ENCODE data around the gene NEK10. TPM values are rescaled to one million over a fixed set of nuclear protein-coding genes. Genes with fewer than 3 reads are reported as not detected.
A peak's percentile ranks its signal among the peaks of the same experiment; 100 is the strongest.

Gene NEK10
- total RNA-seq, 1 experiment from 2014 or later = 4.3 TPM

DNA sequence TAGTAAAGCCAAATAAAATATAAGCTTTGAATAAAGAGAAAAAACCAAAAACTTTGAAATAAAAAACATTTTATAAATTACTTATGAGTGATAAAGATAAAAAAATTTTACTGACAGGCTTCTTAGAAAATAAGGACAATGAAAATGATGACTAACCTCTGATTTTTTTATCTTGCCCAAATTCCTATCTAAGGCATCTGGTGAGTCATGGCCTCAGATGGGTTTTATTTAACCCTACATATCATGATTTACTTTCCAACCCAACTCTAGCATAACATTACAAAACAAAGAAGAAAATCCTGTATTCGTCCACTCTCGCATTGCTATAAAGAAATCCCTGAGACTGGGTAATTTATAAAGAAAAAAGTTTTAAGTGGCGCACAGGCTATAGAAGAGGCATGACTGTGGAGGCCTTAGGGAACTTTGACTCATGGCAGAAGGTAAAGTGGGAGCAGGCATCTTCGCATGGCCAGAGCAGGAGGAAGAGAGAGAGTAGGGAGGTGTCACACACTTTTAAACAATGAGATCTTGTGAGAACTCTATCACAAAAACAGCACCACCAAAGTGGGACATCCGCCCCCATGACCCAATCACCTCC lies 152.1 kb downstream of the NEK10 start:
- no TSS peak for BruUV-seq (replicated peaks)
- Histone ChIP-seq H3K36me3 (ENCODE audit: low read depth) (no peaks in the 10 kb centered on the region), H2AFZ (no peak overlapping the region), H3K27me3 (ENCODE audit: insufficient read depth, low read depth) (no peaks in the 10 kb centered on the region), H4K20me1 (ENCODE audit: insufficient read depth) (no peaks in the 10 kb centered on the region), H3K4me1 (replicated peaks; ENCODE audit: insufficient read depth) (peaks cover 32% of the 10 kb centered on the region), H3K9me2 (ENCODE audit: insufficient read depth) (no peaks in the 10 kb centered on the region), H3K79me2 (ENCODE audit: low read depth) (no peaks in the 10 kb centered on the region), H3K9me3 (ENCODE audit: insufficient read depth, low read depth) (no peaks in the 10 kb centered on the region; the same call in 1 of the 2 replicates), H3F3A (ENCODE audit: insufficient read depth, low read depth) (peaks cover 13% of the 10 kb centered on the region), H3K4me2 (no peak overlapping the region), H3K27ac (no peak overlapping the region), H3K4me3 (no peak overlapping the region)
- ChIA-PET CTCF (no interaction called here), POLR2A (ENCODE audit: unreplicated experiment) (no interaction called here)
- peak; percentile 7 to 68 for DNase-seq
- TF ChIP-seq, protein P1, sequence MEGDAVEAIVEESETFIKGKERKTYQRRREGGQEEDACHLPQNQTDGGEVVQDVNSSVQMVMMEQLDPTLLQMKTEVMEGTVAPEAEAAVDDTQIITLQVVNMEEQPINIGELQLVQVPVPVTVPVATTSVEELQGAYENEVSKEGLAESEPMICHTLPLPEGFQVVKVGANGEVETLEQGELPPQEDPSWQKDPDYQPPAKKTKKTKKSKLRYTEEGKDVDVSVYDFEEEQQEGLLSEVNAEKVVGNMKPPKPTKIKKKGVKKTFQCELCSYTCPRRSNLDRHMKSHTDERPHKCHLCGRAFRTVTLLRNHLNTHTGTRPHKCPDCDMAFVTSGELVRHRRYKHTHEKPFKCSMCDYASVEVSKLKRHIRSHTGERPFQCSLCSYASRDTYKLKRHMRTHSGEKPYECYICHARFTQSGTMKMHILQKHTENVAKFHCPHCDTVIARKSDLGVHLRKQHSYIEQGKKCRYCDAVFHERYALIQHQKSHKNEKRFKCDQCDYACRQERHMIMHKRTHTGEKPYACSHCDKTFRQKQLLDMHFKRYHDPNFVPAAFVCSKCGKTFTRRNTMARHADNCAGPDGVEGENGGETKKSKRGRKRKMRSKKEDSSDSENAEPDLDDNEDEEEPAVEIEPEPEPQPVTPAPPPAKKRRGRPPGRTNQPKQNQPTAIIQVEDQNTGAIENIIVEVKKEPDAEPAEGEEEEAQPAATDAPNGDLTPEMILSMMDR (conservative IDR thresholded peaks at IDR 0.05) = no peak
- TF ChIP-seq EZH2 (IDR thresholded peaks at IDR 0.05; ENCODE audit: low read depth) = no peak
- intact Hi-C loops (cut with micrococcal nuclease; ENCODE audit: unreplicated experiment) = loop anchor here (2.0 kb wide), 1 partner anchor 14 kb away; no protein-coding TSS in a partner anchor

DNA sequence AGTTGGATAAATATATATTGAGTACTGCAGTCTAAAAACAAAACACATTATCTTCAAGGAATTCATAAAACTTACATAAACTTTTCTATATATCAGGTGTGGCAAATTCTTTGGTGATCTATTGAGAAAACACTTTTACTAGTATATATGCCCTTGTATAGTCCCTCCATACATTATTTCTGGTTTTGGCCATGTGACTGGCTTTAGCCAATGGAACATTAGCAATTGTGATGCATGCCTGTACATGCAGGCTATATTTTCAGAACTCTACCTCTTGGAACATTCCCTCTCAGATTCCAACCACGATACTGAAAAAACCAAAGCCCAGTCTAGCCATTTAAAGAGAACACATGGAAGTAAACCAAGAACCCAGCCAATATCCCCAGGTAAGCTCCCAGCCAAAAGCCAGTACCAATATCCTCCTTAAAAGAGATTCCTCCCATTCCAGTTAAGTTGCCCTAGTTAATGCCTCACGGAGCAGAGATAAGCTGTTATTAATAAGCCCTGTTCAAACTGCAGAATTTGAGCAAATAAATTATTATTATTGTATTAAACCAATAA lies 152.8 kb downstream of the NEK10 start:
- DNase-seq = no peak
- H3K9me3 ChIP-seq (ENCODE audit: insufficient read depth, low read depth) = no peaks in the 10 kb centered on the region; the same call in 1 of the 2 replicates
- CTCF ChIA-PET = no interaction called here
- H3K4me1 ChIP-seq (replicated peaks; ENCODE audit: insufficient read depth) = peaks cover 32% of the 10 kb centered on the region
- H4K20me1 ChIP-seq (ENCODE audit: insufficient read depth) = no peaks in the 10 kb centered on the region
- no peak overlapping the region for H3K4me2 ChIP-seq
- H3K36me3 ChIP-seq (ENCODE audit: low read depth) = no peaks in the 10 kb centered on the region
- POLR2A ChIA-PET (ENCODE audit: unreplicated experiment) = no interaction called here
- H3F3A ChIP-seq (ENCODE audit: insufficient read depth, low read depth) = peaks cover 13% of the 10 kb centered on the region
- BruUV-seq (replicated peaks) = no TSS peak
- no peaks in the 10 kb centered on the region for H3K79me2 ChIP-seq (ENCODE audit: low read depth)
- TF ChIP-seq EZH2 (IDR thresholded peaks at IDR 0.05; ENCODE audit: low read depth) = no peak
- TF ChIP-seq, protein P1 (conservative IDR thresholded peaks at IDR 0.05) = no peak
- no peak overlapping the region for H2AFZ ChIP-seq
- H3K27me3 ChIP-seq (ENCODE audit: insufficient read depth, low read depth) = no peaks in the 10 kb centered on the region
- H3K4me3 ChIP-seq = no peak overlapping the region
- intact Hi-C loops (cut with micrococcal nuclease; ENCODE audit: unreplicated experiment) = loop anchor here (2.0 kb wide), 1 partner anchor 14 kb away; no protein-coding TSS in a partner anchor
- H3K9me2 ChIP-seq (ENCODE audit: insufficient read depth) = no peaks in the 10 kb centered on the region
- H3K27ac ChIP-seq = no peak overlapping the region

DNA sequence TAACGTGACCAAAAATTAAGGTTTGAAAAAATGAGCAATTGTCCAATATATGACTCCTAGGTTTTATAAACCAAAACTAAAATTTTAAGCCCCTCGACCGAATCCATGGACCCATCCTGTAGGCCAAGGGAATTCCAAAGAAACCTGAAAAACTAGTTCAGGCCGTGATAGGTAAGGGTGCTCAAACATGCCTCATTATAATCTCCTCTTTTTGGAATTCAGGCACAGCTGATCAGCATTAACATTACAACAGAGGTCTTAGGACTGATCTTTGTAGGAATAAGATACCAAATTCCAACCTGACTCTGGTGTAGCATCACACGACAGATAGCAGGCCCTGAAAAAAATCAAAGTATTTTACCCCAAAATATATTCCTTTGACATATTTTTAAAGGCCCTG lies 155.7 kb downstream of the NEK10 start:
- no peaks in the 10 kb centered on the region for H3K27me3 ChIP-seq (ENCODE audit: insufficient read depth, low read depth)
- H3K36me3 ChIP-seq (ENCODE audit: low read depth) = no peaks in the 10 kb centered on the region
- no peak overlapping the region for H3K4me3 ChIP-seq
- intact Hi-C loops (cut with micrococcal nuclease; ENCODE audit: unreplicated experiment) = no loop called here
- no peak for DNase-seq
- TF ChIP-seq, protein P1 (conservative IDR thresholded peaks at IDR 0.05) = no peak
- TF ChIP-seq EZH2 (IDR thresholded peaks at IDR 0.05; ENCODE audit: low read depth) = no peak
- CTCF ChIA-PET = no interaction called here
- H4K20me1 ChIP-seq (ENCODE audit: insufficient read depth) = no peaks in the 10 kb centered on the region
- no peaks in the 10 kb centered on the region for H3K9me3 ChIP-seq (ENCODE audit: insufficient read depth, low read depth)
- H3K79me2 ChIP-seq (ENCODE audit: low read depth) = no peaks in the 10 kb centered on the region
- no peak overlapping the region for H2AFZ ChIP-seq
- no peak overlapping the region for H3K4me2 ChIP-seq
- no peak overlapping the region for H3K27ac ChIP-seq
- H3K4me1 ChIP-seq (replicated peaks; ENCODE audit: insufficient read depth) = peaks cover 13% of the 10 kb centered on the region
- POLR2A ChIA-PET (ENCODE audit: unreplicated experiment) = no interaction called here
- no peaks in the 10 kb centered on the region; the same call in 1 of the 2 replicates for H3F3A ChIP-seq (ENCODE audit: insufficient read depth, low read depth)
- no TSS peak for BruUV-seq (replicated peaks)
- no peaks in the 10 kb centered on the region for H3K9me2 ChIP-seq (ENCODE audit: insufficient read depth)

Measured in PC-9 (cell line).